MCF 10A (cell line): Measurements from ENCODE around the gene ZNF804B. TPM values are rescaled to one million over a fixed set of nuclear protein-coding genes. Genes with fewer than 3 reads are reported as not detected.
"Not testable (repeated sequence)": the region's sequence is repeated elsewhere in the genome, so short reads cannot be mapped to it uniquely, and the experiment has no call there.

Source experiments
- BruUV-seq: library from RNA; stranded (reverse); fragments of 400-500 nt; replicated peaks from 2 replicates; lab custom pipeline; 2021; lab: Mats Ljungman, UMichigan
- CTCF ChIA-PET: fragments of 300-600 bp; sonication (Branson Sonifier 250); formaldehyde crosslinking; extraction: SDS; loops from one replicate; lab custom pipeline; 2021; ENCODE audit warnings: antibody characterized with exemption, inconsistent platforms; lab: Yijun Ruan, JAX
- POLR2A ChIA-PET: fragments of 300-600, 350-650 bp; sonication (Branson Sonifier 250); formaldehyde crosslinking; extraction: SDS; loops from one replicate; lab custom pipeline; 2020; ENCODE audit warnings: antibody characterized with exemption, inconsistent platforms; lab: Yijun Ruan, JAX
- DNase-seq: peaks from one replicate; pipeline ENCODE4 v3.0.0-alpha.2; 2018; ENCODE audit not compliant: unreplicated experiment
- H3K27ac Mint-ChIP-seq: one replicate; pipeline ENCODE4 v1.8.0; 2022; ENCODE audit warnings: mild to moderate bottlenecking, low read depth, mixed read lengths; ENCODE audit not compliant: unreplicated experiment
- H3K27me3 Mint-ChIP-seq: one replicate; pipeline ENCODE4 v1.8.0; 2022; ENCODE audit warnings: mixed read lengths; ENCODE audit not compliant: insufficient read depth, unreplicated experiment
- H3K36me3 Mint-ChIP-seq: one replicate; pipeline ENCODE4 v1.8.0; 2022; ENCODE audit warnings: mild to moderate bottlenecking, moderate library complexity, mixed read lengths; ENCODE audit not compliant: insufficient read depth, unreplicated experiment
- H3K4me1 Mint-ChIP-seq: one replicate; pipeline ENCODE4 v1.8.0; 2022; ENCODE audit warnings: mixed read lengths; ENCODE audit not compliant: insufficient read depth, unreplicated experiment
- H3K4me3 Mint-ChIP-seq: one replicate; pipeline ENCODE4 v1.8.0; 2022; ENCODE audit warnings: mild to moderate bottlenecking, moderate library complexity, mixed read lengths; ENCODE audit not compliant: unreplicated experiment
- H3K9me3 Mint-ChIP-seq: one replicate; pipeline ENCODE4 v1.8.0; 2022; ENCODE audit warnings: mixed read lengths; ENCODE audit not compliant: unreplicated experiment
- CTCF ChIP-seq: fragments of 200-600 bp; IDR thresholded peaks from one replicate; pipeline ENCODE4 v1.8.0; 2022; ENCODE audit warnings: antibody characterized with exemption, mild to moderate bottlenecking; ENCODE audit not compliant: unreplicated experiment
- intact Hi-C: fragments of 100-400 bp; cut with micrococcal nuclease; formaldehyde crosslinking; loops from 2 replicates; pipeline ENCODE4 v1.14.1; 2022
- total RNA-seq: library from RNA; stranded (reverse); gene quantifications from 2 replicates; pipeline ENCODE4 v1.2.3, GENCODE V29; 2022

Gene ZNF804B
- total RNA-seq, 1 experiment from 2014 or later: not detected

DNA sequence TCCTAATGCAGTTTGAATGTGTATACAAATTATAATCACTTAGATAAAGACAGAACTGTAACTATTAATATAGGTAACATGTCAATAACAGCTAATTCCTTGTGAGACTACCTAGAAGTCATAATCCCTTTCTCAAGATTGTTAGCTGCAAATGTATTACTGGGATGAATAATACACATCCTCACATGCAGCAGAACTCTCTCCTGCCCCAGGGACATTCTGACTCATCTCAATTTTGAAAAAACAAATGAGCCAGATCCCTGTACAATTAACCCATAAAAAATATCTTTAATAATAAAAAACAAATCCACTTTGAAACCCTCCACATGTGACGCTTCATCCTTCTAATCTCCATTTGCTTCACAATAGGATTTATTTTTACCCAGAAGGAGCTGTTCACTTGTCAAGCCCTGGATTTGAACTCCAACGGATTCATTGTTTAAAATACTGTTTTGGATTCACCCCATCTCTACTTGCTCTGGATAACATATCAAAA lies 464.4 kb downstream of the ZNF804B start:
- ChIA-PET CTCF (no interaction called here), POLR2A (no interaction called here)
- no peak overlapping the region for H3K4me3 Mint-ChIP-seq
- no peaks in the 10 kb centered on the region for H3K27me3 Mint-ChIP-seq
- no peaks in the 10 kb centered on the region for H3K36me3 Mint-ChIP-seq
- no TSS peak for BruUV-seq
- intact Hi-C loops: no loop called here
- no peak overlapping the region for H3K27ac Mint-ChIP-seq
- no peaks in the 10 kb centered on the region for H3K4me1 Mint-ChIP-seq
- no peak for DNase-seq
- no peak for TF ChIP-seq CTCF
- peaks cover 17% of the 10 kb centered on the region for H3K9me3 Mint-ChIP-seq

GRCh38 chr7:89228688-89229171 lies 469.2 kb downstream of the ZNF804B start:
- DNase-seq, POLR2A ChIA-PET, BruUV-seq, H3K36me3 Mint-ChIP-seq, intact Hi-C loops, H3K4me3 Mint-ChIP-seq, H3K27me3 Mint-ChIP-seq, CTCF ChIA-PET, H3K27ac Mint-ChIP-seq, H3K4me1 Mint-ChIP-seq: not testable (repeated sequence)
- H3K9me3 Mint-ChIP-seq: peaks cover 22% of the 10 kb centered on the region

- ChIA-PET CTCF (no interaction called here), POLR2A (no interaction called here)
- no peak overlapping the region for H3K4me3 Mint-ChIP-seq
- peaks cover 9% of the 10 kb centered on the region for H3K27me3 Mint-ChIP-seq
- intact Hi-C loops: no loop called here
- peaks cover 15% of the 10 kb centered on the region for H3K9me3 Mint-ChIP-seq
- H3K27ac Mint-ChIP-seq: no peak overlapping the region
- no TSS peak for BruUV-seq
- no peaks in the 10 kb centered on the region for H3K36me3 Mint-ChIP-seq
- peaks cover 6% of the 10 kb centered on the region for H3K4me1 Mint-ChIP-seq
- TF ChIP-seq CTCF: no peak
- DNase-seq: peak; percentile 4
These were observed 478.7 kb downstream of the ZNF804B start for GRCh38 chr7:89238156-89238555.

- CTCF ChIA-PET: interaction anchor here (0.6 to 1.1 kb wide), 2 partner anchors 20 to 372 kb away, joined by 3 to 4 read pairs; no protein-coding TSS in a partner anchor
- Mint-ChIP-seq H3K36me3 (no peaks in the 10 kb centered on the region), H3K9me3 (peaks cover 15% of the 10 kb centered on the region), H3K27ac (no peak overlapping the region), H3K27me3 (no peaks in the 10 kb centered on the region), H3K4me1 (no peaks in the 10 kb centered on the region), H3K4me3 (no peak overlapping the region)
- no peak for DNase-seq
- no peak for TF ChIP-seq CTCF
- intact Hi-C loops: no loop called here
- POLR2A ChIA-PET: no interaction called here
- BruUV-seq: no TSS peak
These were observed 486.7 kb downstream of the ZNF804B start for GRCh38 chr7:89246196-89246595.

- no TSS peak for BruUV-seq
- ChIA-PET CTCF (no interaction called here), POLR2A (no interaction called here)
- Mint-ChIP-seq H3K36me3 (no peaks in the 10 kb centered on the region), H3K4me3 (no peak overlapping the region), H3K4me1 (no peaks in the 10 kb centered on the region), H3K27me3 (no peaks in the 10 kb centered on the region), H3K27ac (no peak overlapping the region), H3K9me3 (peaks cover 22% of the 10 kb centered on the region)
- TF ChIP-seq CTCF: no peak
- intact Hi-C loops: no loop called here
- DNase-seq: no peak
These were observed 487.7 kb downstream of the ZNF804B start for GRCh38 chr7:89247207-89247606.
